NCI-H446 (cell line): ENCODE measurements around the gene ITCH.

Experiments
- DNase-seq, 2 experiments: peaks; one replicate each; lab custom pipeline; 2025; lab: John Stamatoyannopoulos, UW

The ITCH gene

DNA sequence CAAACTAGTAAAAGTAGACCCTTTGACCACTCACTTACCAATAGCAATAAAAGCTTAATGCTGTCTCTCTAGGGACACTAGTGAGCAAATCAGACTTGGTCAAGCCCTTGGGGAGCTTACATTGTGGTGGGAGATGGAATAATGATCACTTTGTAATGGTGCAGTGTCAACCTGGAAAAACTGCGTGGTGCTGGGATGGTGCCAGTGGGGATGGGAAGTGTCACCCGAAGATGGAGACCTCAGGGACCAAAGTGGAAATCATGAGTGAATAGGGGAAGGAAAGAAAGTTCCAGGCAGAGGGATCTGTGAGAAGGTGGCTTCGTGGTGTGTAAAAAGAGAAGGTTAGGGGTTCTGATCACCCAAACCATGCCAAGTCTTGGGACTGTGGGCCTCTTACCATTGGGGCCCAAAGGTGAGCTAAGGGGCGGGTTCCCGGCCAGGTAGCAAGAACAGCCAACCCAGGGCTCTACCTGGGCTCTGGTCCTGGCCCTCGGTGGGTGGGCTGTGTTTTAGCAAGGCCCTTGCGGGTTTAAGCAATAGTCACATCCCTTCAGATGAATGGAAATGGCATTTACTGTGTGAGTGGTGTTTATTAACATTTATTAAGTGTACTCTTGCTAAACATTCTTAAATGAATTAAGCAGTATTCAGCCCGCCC is 168.7 kb downstream of the ITCH start:
- no peak for DNase-seq

- no peak for DNase-seq
These were observed 169.2 kb downstream of the ITCH start for GRCh38 chr20:34532320-34532719.

DNA sequence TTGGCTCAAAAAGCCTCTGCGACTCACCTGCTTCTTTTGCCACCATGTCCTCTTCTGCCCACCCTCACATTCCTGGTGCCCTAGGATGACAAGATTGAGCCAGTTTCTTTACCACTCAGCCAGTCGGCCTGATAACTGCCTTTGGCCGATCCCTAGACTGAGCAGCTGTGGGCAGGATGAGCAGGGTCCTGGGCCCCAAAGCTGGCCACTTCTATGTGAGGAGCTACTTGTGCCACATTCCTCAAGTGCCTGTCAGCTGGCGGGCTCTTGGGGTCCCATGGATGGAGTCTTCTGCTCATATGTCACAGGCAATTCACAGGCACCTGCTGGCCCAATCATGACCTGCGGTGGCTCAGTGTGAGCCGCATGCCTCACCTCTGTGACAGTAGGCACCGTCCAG is 169.7 kb downstream of the ITCH start:
- DNase-seq = no peak

DNA sequence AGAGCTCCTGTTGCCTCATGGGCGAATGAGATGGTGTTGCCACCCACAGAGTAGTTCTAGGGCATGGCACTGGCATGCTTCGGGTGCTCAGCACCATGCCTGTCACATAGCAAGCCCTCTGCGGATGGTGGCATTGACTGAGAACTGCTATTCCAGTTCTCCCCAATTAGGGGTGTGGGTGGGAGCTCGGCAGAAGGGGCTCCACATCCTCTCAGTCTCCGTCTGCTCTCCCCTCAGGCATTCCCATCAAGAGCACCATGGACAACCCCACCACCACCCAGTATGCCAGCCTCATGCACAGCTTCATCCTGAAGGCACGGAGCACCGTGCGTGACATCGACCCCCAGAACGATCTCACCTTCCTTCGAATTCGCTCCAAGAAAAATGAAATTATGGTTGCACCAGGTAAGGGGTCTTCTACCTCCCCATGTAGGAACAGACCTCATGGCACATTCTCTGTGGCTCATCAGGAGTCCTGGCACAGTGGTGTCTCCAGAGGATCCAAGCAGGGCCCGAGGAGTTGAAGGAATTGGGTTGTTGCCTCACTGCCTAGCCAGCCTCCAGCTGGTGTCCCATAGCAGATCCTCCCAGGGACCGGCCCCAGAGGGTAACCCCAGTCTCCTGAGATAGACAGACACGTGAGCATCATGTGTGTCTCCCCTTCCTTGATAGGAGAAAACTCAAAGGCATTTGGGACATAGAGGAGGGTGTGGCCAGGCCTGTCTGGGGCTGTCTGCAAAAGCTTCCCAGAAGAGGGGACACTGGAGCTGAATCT is 171.5 kb downstream of the ITCH start:
- DNase-seq = no peak

GRCh38 chr20:34535301-34535840 is 172.3 kb downstream of the ITCH start:
- DNase-seq = no peak

GRCh38 chr20:34535857-34536256 is 172.8 kb downstream of the ITCH start:
- no peak for DNase-seq

DNA sequence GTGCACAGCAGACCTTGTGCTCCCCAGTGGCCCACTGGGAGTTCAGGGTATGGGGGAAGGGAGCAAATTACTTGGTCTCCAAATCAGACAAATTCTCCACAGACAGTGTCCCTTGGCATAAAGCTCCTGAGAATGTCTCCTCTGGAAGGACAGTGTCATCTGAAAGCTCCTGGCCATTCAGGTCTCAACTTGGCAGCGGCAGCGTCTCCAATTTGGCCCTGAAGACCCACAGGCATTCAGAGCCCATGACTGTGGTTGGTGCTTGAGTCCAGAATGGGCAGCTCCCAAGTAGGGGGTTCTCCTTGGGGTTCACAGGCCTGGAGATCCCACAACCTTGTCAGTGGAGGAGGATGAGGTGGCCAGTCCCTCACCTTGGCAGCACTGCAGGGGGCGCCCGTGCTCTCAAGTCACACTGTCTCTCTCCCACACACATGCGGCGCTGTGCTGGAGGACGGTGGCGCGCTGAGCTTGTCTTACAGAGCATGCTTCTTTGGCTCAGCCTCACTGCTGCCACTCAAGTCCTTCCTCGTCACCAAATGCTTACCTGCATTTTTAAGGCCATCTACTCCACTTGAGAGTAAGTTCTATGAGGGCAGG is 173.8 kb downstream of the ITCH start:
- DNase-seq = no peak

DNA sequence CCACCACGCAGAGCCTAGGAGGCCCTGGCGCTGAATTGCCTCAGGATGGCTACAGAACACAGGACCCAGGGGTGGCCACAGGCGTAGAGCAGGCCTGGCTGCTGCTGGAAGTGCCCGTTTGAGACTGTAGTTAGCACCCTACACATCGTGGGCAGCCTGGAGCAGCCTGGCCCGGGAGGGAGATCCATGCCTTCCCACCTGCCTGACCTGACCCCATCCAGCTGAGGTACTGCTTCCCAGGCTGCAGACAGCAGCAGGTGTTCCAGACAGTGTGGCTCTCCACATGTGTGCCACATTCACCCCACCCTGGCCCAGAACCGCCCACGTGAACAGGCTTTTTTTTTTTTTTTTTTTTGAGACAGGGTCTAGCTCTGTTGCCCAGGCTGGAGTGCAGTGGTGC is 174.6 kb downstream of the ITCH start:
- DNase-seq = no peak

DNA sequence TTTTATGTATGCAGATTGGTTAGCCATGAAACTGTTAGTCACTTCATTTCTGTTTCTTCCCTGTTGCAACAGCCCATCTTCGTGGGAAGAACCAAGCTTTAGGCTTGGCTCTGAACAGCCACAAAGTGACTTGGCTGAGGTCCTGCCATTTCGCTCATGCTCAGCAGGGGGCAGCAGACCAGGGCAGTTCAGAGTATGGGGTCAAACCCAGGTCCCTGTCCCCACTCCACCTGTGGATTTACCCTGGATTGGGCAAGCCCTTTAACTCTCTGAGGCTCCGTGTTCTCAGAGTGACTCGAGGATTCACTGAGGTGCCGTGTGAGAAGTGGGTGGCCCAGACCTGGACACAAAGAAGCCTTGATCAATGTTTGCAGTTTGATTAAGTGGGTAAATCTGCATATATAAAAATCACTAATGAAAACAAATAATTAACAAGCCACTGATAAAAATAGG is 175.6 kb downstream of the ITCH start:
- peak in 1 of 2 experiments; percentile 41 for DNase-seq

- DNase-seq = no peak
These were observed 176.7 kb downstream of the ITCH start for GRCh38 chr20:34539756-34540155.

DNA sequence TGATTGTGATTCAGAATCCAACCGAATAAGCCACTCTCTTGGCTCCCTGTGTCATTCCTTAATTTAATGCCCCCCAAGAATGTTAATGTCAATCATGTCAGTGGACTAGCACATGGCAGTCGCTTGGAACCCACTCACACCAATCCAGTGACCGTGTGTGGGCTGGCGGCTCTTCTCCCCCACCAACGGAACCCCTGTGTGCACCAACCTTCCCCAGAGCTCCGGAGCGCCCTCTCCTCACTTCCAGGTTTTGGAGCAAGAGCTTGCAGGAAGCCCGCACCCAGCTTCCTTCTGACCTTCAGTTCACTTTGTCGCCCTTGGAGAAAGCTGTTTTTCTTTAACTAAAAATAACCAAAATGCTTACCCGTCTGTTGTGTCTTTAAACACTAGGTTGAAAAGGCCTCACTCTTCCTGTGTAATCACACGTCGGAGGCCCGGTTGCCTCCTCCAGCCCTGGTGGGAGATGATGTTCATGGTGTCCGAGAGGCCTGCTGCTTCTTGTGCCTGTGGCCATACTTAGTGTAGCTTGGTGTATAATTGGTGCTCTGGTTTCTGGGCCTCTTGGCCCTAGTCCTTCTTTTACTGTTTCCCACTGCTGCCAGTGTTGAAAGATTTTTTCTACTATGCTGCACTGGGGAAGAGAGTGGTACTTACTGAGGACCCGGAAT is 177.7 kb downstream of the ITCH start:
- no peak for DNase-seq

DNA sequence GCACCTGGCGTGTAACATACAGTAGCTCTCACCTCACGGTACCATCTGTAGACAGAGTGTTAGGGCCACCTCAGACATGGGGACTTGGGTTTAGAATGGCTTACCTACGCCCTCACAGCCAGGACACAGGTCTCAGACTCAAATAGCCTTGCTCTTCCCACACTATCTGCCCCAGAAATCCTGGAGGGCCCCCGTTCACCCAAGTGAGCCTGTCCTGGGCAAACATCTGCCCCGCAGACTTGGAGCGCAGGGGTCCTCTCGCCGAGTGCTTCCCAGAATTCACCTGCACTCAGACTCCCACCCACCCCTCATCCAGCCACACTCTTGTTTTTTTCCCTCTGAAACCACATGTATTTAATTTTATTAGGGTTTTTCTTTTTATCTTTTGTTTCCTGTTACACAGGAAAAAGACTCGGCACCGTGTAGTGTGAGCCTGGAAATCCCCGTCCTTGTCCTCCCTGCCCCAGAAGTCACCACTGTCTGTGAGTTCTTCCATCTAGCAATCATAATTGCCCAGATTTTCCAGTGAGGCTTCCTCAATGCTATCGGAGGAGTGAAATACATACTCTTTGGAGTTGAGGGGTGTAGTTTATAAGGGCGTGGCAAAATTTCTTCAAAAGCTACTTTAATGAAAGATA is 178.3 kb downstream of the ITCH start:
- no peak for DNase-seq

GRCh38 chr20:34541917-34542316 is 178.8 kb downstream of the ITCH start:
- DNase-seq = no peak

DNA sequence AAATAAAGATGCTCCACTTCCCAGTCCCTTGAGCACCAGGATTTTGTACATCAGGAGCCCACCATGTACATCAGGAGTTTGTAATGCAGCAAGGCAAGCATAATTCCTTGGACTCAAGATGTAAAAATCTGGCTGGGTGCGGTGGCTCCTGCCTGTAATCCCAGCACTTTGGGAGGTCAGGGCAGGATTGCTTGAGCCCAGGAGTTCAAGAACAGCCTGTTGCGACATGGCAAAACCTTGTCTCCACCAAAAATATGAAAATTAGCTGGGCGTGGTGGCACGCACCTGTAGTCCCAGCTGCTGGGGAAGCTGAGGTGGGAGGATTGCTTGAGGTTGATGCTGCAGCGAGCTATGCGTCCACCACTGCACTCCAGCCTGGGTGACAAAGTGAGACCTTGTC is 179.4 kb downstream of the ITCH start:
- DNase-seq = no peak

GRCh38 chr20:34543463-34544056 is 180.5 kb downstream of the ITCH start:
- DNase-seq = no peak

GRCh38 chr20:34544109-34544796 is 181.2 kb downstream of the ITCH start:
- no peak for DNase-seq

DNA sequence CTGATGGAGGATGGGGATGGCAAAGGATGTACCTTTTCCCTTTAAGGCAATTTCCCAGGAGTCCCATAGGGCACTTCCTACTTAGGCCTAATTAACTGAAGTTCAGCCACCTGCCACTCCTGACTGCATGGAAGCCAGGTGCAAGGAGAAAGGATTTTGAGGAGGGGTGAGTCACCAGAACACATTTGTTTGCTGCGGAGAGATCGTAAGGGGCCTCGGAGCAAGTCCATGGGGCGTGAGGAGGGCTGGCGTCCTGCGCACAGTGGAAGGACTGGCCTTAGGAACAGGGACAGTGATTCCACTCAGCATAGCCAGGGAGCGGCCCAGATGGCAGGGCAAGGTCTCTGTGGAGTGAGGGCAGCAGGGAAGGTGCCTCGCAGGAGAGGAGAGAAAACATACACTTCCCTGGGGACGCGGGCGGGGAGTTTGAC is 183.7 kb downstream of the ITCH start:
- no peak for DNase-seq

DNA sequence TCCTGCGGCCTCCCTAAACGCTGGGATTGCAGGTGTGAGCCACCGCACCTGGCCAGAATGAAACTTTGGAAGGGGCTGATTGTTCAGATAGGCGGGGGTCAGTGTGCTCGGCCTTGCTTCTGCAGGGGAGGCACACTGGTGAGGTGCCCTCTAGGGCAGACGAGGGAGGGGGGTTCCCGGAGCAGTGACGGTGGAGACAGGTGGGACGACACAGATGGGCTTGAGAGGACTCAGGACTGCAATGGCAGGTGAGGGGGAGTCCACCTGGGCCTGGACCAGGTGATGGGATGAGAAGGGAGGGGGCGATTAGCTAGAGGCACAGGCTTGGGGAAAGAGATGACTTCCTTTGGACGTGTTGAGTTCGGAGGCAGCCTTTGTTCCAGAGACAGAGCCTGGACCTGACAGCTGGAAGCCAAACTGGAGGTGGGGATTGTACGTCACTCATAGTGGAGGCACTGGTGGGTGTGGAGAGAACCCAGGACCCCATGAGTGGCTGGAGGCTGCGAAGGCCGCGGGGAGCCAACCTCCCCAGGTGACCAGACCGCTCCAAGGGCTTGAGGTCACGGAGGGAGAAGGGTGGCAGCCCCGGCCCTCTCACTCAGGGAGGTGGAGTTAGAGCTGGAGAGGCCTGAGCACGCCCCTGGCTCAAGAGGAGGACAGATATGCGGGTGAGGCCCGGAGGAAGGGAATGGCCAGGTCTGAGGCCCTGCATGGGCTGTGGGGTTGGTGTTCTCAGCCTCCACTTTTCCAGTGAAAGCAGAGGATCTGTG is 185.0 kb downstream of the ITCH start:
- DNase-seq = no peak

GRCh38 chr20:34549291-34549928 is 186.3 kb downstream of the ITCH start:
- DNase-seq = no peak

DNA sequence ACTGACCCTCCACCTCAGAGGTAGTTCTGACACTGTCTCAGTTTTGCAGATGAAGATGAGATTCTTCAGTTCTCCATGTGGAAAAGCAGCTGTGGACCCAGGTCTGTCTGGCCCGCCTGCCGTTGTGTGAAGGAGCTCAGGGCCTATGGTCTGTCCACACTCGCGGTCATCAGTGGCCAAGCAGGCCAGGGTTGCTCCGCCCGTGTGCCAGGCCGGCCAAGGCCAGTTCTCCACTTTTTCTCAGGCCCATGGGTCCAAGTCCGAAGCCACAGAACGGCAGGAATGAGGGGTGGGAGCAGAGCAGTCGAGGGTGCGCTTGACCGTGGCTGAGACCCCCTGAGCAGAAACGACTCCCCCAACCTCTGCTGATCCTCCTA is 186.8 kb downstream of the ITCH start:
- DNase-seq = no peak
